ENCODE results near the gene KIF25. TPM values are rescaled to one million over a fixed set of nuclear protein-coding genes. Genes with fewer than 3 reads are reported as not detected.

KIF25 gene
- total RNA-seq, 1 experiment from 2014 or later: not detected

- CTCF ChIA-PET: interaction anchor here (0.5 kb wide), 1 partner anchor 16 kb away, joined by 3 read pairs; no protein-coding TSS in a partner anchor
- Mint-ChIP-seq H3K4me3 (ENCODE audit: unreplicated experiment) (no peak overlapping the region), H3K9me3 (ENCODE audit: unreplicated experiment) (no peaks in the 10 kb centered on the region), H3K4me1 (ENCODE audit: insufficient read depth, unreplicated experiment) (no peaks in the 10 kb centered on the region), H3K36me3 (ENCODE audit: insufficient read depth, unreplicated experiment) (no peaks in the 10 kb centered on the region), H3K27me3 (ENCODE audit: insufficient read depth, unreplicated experiment) (peaks cover 14% of the 10 kb centered on the region), H3K27ac (ENCODE audit: low read depth, unreplicated experiment) (no peak overlapping the region)
- intact Hi-C loops (cut with micrococcal nuclease): no loop called here
- POLR2A ChIA-PET: no interaction called here
- no peak for DNase-seq (ENCODE audit: unreplicated experiment)
- TF ChIP-seq CTCF (IDR thresholded peaks at IDR 0.05; ENCODE audit: unreplicated experiment): no peak
- BruUV-seq (replicated peaks): no TSS peak
Observed at GRCh38 chr6:168091381-168092264, 94.2 kb downstream of the KIF25 start.

GRCh38 chr6:168092541-168092940 lies 95.1 kb downstream of the KIF25 start:
- H3K27ac Mint-ChIP-seq (ENCODE audit: low read depth, unreplicated experiment): no peak overlapping the region
- CTCF ChIA-PET: no interaction called here
- H3K9me3 Mint-ChIP-seq (ENCODE audit: unreplicated experiment): no peaks in the 10 kb centered on the region
- no peaks in the 10 kb centered on the region for H3K4me1 Mint-ChIP-seq (ENCODE audit: insufficient read depth, unreplicated experiment)
- no peak overlapping the region for H3K4me3 Mint-ChIP-seq (ENCODE audit: unreplicated experiment)
- H3K27me3 Mint-ChIP-seq (ENCODE audit: insufficient read depth, unreplicated experiment): peaks cover 5% of the 10 kb centered on the region
- no peaks in the 10 kb centered on the region for H3K36me3 Mint-ChIP-seq (ENCODE audit: insufficient read depth, unreplicated experiment)
- no peak for DNase-seq (ENCODE audit: unreplicated experiment)
- TF ChIP-seq CTCF (IDR thresholded peaks at IDR 0.05; ENCODE audit: unreplicated experiment): no peak
- intact Hi-C loops (cut with micrococcal nuclease): no loop called here
- POLR2A ChIA-PET: no interaction called here
- no TSS peak for BruUV-seq (replicated peaks)

- intact Hi-C loops (cut with micrococcal nuclease): no loop called here
- no TSS peak for BruUV-seq (replicated peaks)
- Mint-ChIP-seq H3K4me3 (ENCODE audit: unreplicated experiment) (no peak overlapping the region), H3K4me1 (ENCODE audit: insufficient read depth, unreplicated experiment) (no peaks in the 10 kb centered on the region), H3K27ac (ENCODE audit: low read depth, unreplicated experiment) (no peak overlapping the region), H3K9me3 (ENCODE audit: unreplicated experiment) (no peaks in the 10 kb centered on the region), H3K27me3 (ENCODE audit: insufficient read depth, unreplicated experiment) (no peaks in the 10 kb centered on the region), H3K36me3 (ENCODE audit: insufficient read depth, unreplicated experiment) (no peaks in the 10 kb centered on the region)
- POLR2A ChIA-PET: no interaction called here
- TF ChIP-seq CTCF (IDR thresholded peaks at IDR 0.05; ENCODE audit: unreplicated experiment): no peak
- CTCF ChIA-PET: no interaction called here
- no peak for DNase-seq (ENCODE audit: unreplicated experiment)
Observed at GRCh38 chr6:168093071-168093505, 95.6 kb downstream of the KIF25 start.

- ChIA-PET POLR2A (no interaction called here), CTCF (no interaction called here)
- Mint-ChIP-seq H3K27me3 (ENCODE audit: insufficient read depth, unreplicated experiment) (no peaks in the 10 kb centered on the region), H3K9me3 (ENCODE audit: unreplicated experiment) (no peaks in the 10 kb centered on the region), H3K27ac (ENCODE audit: low read depth, unreplicated experiment) (no peak overlapping the region), H3K4me1 (ENCODE audit: insufficient read depth, unreplicated experiment) (no peaks in the 10 kb centered on the region), H3K4me3 (ENCODE audit: unreplicated experiment) (no peak overlapping the region), H3K36me3 (ENCODE audit: insufficient read depth, unreplicated experiment) (no peaks in the 10 kb centered on the region)
- no peak for TF ChIP-seq CTCF (IDR thresholded peaks at IDR 0.05; ENCODE audit: unreplicated experiment)
- intact Hi-C loops (cut with micrococcal nuclease): no loop called here
- DNase-seq (ENCODE audit: unreplicated experiment): no peak
- no TSS peak for BruUV-seq (replicated peaks)
Observed at GRCh38 chr6:168093634-168094033, 96.2 kb downstream of the KIF25 start.

Other genes with a start within 250 kb of the KIF25 start
- gene AFDN, start 170.8 kb upstream of the KIF25 start, total RNA-seq (2022): 115 and 124 TPM in 2 replicates
- not detected in 2 replicates for gene FRMD1, start 81.5 kb downstream of the KIF25 start, total RNA-seq (2022)